OCI-LY7 (cell line): ENCODE data around the gene NUP62. TPM values are rescaled to one million over a fixed set of nuclear protein-coding genes. Genes with fewer than 3 reads are reported as not detected.

Experiments
- BruUV-seq: library from RNA; stranded (reverse); fragments of 400-500 nt; replicated peaks from 2 replicates; lab custom pipeline; 2021; lab: Mats Ljungman, UMichigan
- CTCF ChIA-PET: fragments of 300-600 bp; sonication (Branson Sonifier 250); formaldehyde crosslinking; loops from one replicate; lab custom pipeline; 2022; ENCODE audit warnings: antibody characterized with exemption; ENCODE audit not compliant: unreplicated experiment; lab: Charles Lee
- POLR2A ChIA-PET: fragments of 300-600 bp; sonication (Branson Sonifier 250); formaldehyde crosslinking; loops from one replicate; lab custom pipeline; 2022; ENCODE audit warnings: antibody characterized with exemption; lab: Charles Lee
- DNase-seq: peaks from one replicate; pipeline ENCODE4 v3.0.0-alpha.2; 2015; ENCODE audit warnings: low spot score
- H2AFZ ChIP-seq: fragments of 200-600 bp; sonication (generic), shearing (Covaris generic); 2 replicates; pipeline ENCODE4 v1.6.1; 2014; ENCODE audit warnings: mild to moderate bottlenecking, antibody characterized with exemption, low read length, moderate library complexity
- H3K27ac ChIP-seq: fragments of 200-600 bp; sonication (generic); 2 replicates; pipeline ENCODE4 v1.5.1; 2014; ENCODE audit warnings: mixed run types, low read depth, mild to moderate bottlenecking, moderate library complexity, low read length, inconsistent platforms; ENCODE audit not compliant: poor library complexity, severe bottlenecking
- H3K36me3 ChIP-seq: fragments of 200-600 bp; sonication (generic); 2 replicates; pipeline ENCODE4 v1.6.1; 2014; ENCODE audit warnings: mild to moderate bottlenecking, antibody characterized with exemption, low read length, moderate library complexity, mixed read lengths; ENCODE audit not compliant: insufficient read depth
- H3K4me1 ChIP-seq: fragments of 200-600 bp; sonication (generic); 2 replicates; pipeline ENCODE4 v1.5.1; 2014; ENCODE audit warnings: mild to moderate bottlenecking, low read length; ENCODE audit not compliant: insufficient read depth, poor library complexity, severe bottlenecking
- H3K4me2 ChIP-seq: fragments of 200-600 bp; sonication (generic); 2 replicates; pipeline ENCODE4 v1.6.1; 2014; ENCODE audit warnings: mild to moderate bottlenecking, low read length
- H3K4me3 ChIP-seq: fragments of 200-600 bp; sonication (generic); 2 replicates; pipeline ENCODE4 v1.5.1; 2014; ENCODE audit warnings: mild to moderate bottlenecking, low read depth, low read length; ENCODE audit not compliant: poor library complexity, severe bottlenecking
- H3K79me2 ChIP-seq: fragments of 200-600 bp; sonication (generic); 2 replicates; pipeline ENCODE4 v1.6.1; 2016; ENCODE audit warnings: low read depth, mild to moderate bottlenecking, low read length, moderate library complexity, mixed read lengths; ENCODE audit not compliant: insufficient read depth
- H3K9me2 ChIP-seq: fragments of 200-600 bp; sonication (generic); 2 replicates; pipeline ENCODE4 v1.6.1; 2016; ENCODE audit warnings: mild to moderate bottlenecking, low read length, mixed read lengths; ENCODE audit not compliant: insufficient read depth
- H3K9me3 ChIP-seq: fragments of 200-600 bp; sonication (generic); 2 replicates; pipeline ENCODE4 v1.6.1; 2014; ENCODE audit warnings: mild to moderate bottlenecking, mixed run types, low read length, mixed read lengths
- H4K20me1 ChIP-seq: fragments of 200-600 bp; sonication (generic); 2 replicates; pipeline ENCODE4 v1.6.1; 2014; ENCODE audit warnings: mild to moderate bottlenecking, antibody characterized with exemption, low read length, moderate library complexity, mixed read lengths; ENCODE audit not compliant: insufficient read depth
- CTCF ChIP-seq: fragments of 200-600 bp; sonication (generic); conservative IDR thresholded peaks from 2 replicates; pipeline ENCODE4 v1.5.1; 2014; ENCODE audit warnings: mild to moderate bottlenecking, antibody characterized with exemption, low read length, moderate library complexity, mixed read lengths
- EZH2phosphoT487 ChIP-seq: fragments of 200-600 bp; sonication (generic); IDR thresholded peaks from 2 replicates; pipeline ENCODE4 v1.6.1; 2018; ENCODE audit warnings: low read depth, borderline replicate concordance, mild to moderate bottlenecking, mixed run types, antibody characterized with exemption, low read length, moderate library complexity, mixed read lengths
- intact Hi-C: fragments of 100-400 bp; cut with micrococcal nuclease; formaldehyde crosslinking; loops from one replicate; pipeline ENCODE4 v1.10.0; 2022; ENCODE audit not compliant: unreplicated experiment
- total RNA-seq, 2 experiments: library from RNA; depleted of rRNA in 1 of 2; stranded (reverse); fragments of >200 nt in 1 of 2; shearing (Covaris generic) in 1 of 2; gene quantifications; 2 replicates each; pipeline ENCODE4 v1.2.3, GENCODE V29; 2014 to 2022

Gene NUP62
- total RNA-seq, 2 experiments from 2014 or later, result 75.6 to 76.3 TPM

- no peaks in the 10 kb centered on the region for H4K20me1 ChIP-seq
- H3K9me3 ChIP-seq, result no peaks in the 10 kb centered on the region
- no peaks in the 10 kb centered on the region for H3K9me2 ChIP-seq
- no peak for DNase-seq
- H2AFZ ChIP-seq, result no peak overlapping the region
- H3K4me2 ChIP-seq, result no peak overlapping the region
- peaks cover 5% of the 10 kb centered on the region for H3K4me1 ChIP-seq
- BruUV-seq, result no TSS peak
- H3K79me2 ChIP-seq, result no peaks in the 10 kb centered on the region
- ChIA-PET POLR2A (no interaction called here), CTCF (no interaction called here)
- no peak overlapping the region for H3K4me3 ChIP-seq
- no peak overlapping the region for H3K27ac ChIP-seq
- H3K36me3 ChIP-seq, result peaks cover 26% of the 10 kb centered on the region
- no peak for TF ChIP-seq CTCF
- TF ChIP-seq EZH2phosphoT487, result no peak
- intact Hi-C loops, result no loop called here
Measured at GRCh38 chr19:49884109-49884508, 45.2 kb downstream of the NUP62 start.

- no peak for DNase-seq
- intact Hi-C loops, result no loop called here
- H3K27ac ChIP-seq, result no peak overlapping the region
Measured at GRCh38 chr19:49883094-49883493, 46.2 kb downstream of the NUP62 start.

More at GRCh38 chr19:49883094-49883493, 46.2 kb downstream of the NUP62 start:
- ChIA-PET CTCF (no interaction called here), POLR2A (no interaction called here)
- Histone ChIP-seq H3K4me1 (peaks cover 15% of the 10 kb centered on the region), H3K36me3 (peaks cover 26% of the 10 kb centered on the region), H4K20me1 (no peaks in the 10 kb centered on the region), H3K79me2 (no peaks in the 10 kb centered on the region), H3K4me2 (no peak overlapping the region), H3K4me3 (no peak overlapping the region), H3K9me2 (no peaks in the 10 kb centered on the region), H3K9me3 (no peaks in the 10 kb centered on the region), H2AFZ (no peak overlapping the region)
- no TSS peak for BruUV-seq
- TF ChIP-seq CTCF, result no peak
- no peak for TF ChIP-seq EZH2phosphoT487
